A673 (cell line): ENCODE measurements around the gene TSPAN14.

Experiments used
- EZH2 ChIP-seq: fragments of 200-600 bp; sonication (generic); IDR thresholded peaks from 2 replicates; pipeline ENCODE4 v1.6.1; 2017; ENCODE audit warnings: borderline replicate concordance, low read depth, mild to moderate bottlenecking, mixed read lengths, antibody characterized with exemption, low read length; ENCODE audit not compliant: poor library complexity, severe bottlenecking
- TF ChIP-seq, protein P1 (sequence below): fragments of 300-800, 200-600 bp; sonication (generic); conservative IDR thresholded peaks from 2 replicates; pipeline ENCODE4 v1.5.1; 2017; ENCODE audit warnings: low read depth, mild to moderate bottlenecking, antibody characterized with exemption, low read length, moderate library complexity, mixed read lengths

DNA sequence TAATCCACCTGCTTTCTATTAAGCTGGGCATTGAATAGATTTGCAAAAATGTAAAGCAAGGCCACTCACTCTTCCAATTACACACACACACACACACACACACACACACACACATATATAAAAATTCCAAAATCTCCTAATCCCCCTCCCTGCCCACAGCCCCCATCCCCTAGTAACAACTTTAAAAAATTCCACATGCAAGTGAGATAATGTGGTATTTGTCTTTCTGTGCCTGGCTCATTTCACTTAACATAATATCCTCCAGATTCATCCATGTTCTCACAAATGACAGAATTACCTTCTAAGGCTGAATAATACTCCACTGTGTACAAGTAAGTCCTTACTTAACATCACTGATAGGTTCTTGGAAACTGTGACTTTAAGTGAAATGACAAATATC lies 107.8 kb downstream of the TSPAN14 start:
- TF ChIP-seq, protein P1, sequence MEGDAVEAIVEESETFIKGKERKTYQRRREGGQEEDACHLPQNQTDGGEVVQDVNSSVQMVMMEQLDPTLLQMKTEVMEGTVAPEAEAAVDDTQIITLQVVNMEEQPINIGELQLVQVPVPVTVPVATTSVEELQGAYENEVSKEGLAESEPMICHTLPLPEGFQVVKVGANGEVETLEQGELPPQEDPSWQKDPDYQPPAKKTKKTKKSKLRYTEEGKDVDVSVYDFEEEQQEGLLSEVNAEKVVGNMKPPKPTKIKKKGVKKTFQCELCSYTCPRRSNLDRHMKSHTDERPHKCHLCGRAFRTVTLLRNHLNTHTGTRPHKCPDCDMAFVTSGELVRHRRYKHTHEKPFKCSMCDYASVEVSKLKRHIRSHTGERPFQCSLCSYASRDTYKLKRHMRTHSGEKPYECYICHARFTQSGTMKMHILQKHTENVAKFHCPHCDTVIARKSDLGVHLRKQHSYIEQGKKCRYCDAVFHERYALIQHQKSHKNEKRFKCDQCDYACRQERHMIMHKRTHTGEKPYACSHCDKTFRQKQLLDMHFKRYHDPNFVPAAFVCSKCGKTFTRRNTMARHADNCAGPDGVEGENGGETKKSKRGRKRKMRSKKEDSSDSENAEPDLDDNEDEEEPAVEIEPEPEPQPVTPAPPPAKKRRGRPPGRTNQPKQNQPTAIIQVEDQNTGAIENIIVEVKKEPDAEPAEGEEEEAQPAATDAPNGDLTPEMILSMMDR: no peak
- TF ChIP-seq EZH2: no peak
